NCI-H345 treated with DMSO at 0.1 percent for 48 hours (cell line): Measurements from ENCODE around the gene POMT2.
"Not testable (repeated sequence)": the region's sequence is repeated elsewhere in the genome, so short reads cannot be mapped to it uniquely, and the experiment has no call there.

ENCODE experiments used
- DNase-seq: peaks from one replicate; lab custom pipeline; 2025; ENCODE audit not compliant: unreplicated experiment; lab: John Stamatoyannopoulos, UW

The POMT2 gene

DNA sequence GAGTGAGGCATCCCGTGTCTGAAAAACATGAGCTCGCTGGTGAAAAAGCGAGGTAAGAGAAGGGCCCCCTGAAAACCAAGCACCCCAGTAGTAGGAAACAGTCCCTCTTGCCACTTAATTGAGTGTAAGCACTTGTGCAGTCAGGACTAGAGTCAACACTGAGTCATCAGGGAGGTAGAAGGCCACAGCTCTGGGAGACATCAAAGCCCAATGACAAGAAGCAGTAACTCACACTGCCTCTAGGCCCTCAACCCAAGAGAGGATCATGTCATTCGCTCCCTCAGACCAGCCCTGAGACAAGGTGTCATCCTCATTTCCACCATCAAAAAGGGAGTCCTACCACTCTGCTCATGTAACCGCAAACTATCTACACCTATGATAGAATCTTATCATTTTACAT lies 17.8 kb downstream of the POMT2 start:
- no peak for DNase-seq

GRCh38 chr14:77301103-77301502 lies 19.6 kb downstream of the POMT2 start:
- DNase-seq: peak; percentile 8

- DNase-seq: no peak
Observed at GRCh38 chr14:77299771-77300170, 20.9 kb downstream of the POMT2 start.

DNA sequence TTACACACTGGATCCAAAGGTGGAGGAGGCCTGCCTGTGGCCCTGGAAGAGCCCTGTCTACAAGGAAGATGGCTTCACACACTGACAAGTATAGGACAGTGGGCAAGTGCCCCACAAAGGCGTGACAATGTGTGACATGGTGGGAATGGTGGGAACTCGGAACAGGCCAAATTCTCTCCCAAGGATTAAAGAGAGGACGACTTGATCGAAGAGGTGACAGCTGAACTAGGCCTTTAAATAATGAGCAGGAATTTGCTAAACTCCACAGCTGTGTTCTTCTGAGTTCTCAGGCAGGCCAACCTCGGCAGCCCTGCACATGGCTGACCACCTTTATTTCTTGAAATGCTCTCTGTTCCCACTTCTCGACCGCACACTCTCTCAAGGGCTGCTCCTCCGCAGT lies 23.8 kb downstream of the POMT2 start:
- no peak for DNase-seq

GRCh38 chr14:77296155-77296554 lies 24.5 kb downstream of the POMT2 start:
- DNase-seq: no peak

DNA sequence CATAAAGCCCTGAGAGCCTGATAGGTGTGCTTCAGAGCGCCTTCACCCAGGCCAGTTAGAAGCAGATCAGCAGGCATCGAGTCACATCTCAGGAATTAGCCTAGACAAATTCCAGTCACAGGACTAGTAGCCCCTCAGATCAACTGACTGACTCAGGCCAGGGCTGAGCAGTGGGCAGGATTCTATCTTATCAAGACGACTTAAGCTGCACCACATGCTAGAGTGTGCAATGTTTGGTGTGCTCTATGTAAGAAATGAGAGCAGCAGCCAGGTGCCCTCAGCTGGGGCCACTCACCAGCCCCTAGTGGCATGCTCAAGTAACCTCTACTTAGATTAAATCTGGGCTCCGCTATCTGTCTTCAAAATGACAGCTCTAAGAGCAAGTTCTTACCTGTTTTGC lies 30.0 kb downstream of the POMT2 start:
- no peak for DNase-seq

- DNase-seq: no peak
Observed at GRCh38 chr14:77286576-77286975, 34.1 kb downstream of the POMT2 start.

- DNase-seq: no peak
Observed at GRCh38 chr14:77284466-77284865, 36.2 kb downstream of the POMT2 start.

GRCh38 chr14:77284066-77284465 lies 36.6 kb downstream of the POMT2 start:
- DNase-seq: no peak

DNA sequence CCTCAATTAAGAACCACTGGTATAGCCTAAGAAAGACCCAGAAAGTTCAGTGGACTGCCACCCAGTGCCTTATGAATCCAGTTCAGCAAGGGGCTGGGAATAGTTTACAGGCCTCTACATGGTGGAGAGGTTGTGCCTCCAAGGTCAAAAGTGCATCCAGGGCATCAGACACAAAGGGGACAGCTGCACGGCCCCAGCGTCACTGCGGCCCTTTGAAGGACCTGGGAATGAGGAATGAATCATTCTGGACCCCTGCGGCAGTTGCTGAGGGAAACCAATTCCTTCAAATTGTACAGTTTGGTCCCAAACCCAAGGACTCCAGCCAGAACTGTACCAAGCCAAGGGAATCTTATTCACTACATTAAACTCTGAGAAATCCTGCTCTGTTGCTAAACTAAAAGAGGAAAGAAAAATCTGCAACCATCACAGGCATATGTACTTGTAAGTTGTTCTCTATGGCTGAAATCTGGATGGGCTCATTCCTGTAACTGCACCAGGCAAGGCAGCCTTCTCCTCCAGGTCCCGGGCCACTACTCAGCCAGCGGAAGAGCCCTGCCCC lies 38.8 kb downstream of the POMT2 start:
- no peak for DNase-seq

- not testable (repeated sequence) for DNase-seq
Observed at GRCh38 chr14:77280921-77281320, 39.8 kb downstream of the POMT2 start.

DNA sequence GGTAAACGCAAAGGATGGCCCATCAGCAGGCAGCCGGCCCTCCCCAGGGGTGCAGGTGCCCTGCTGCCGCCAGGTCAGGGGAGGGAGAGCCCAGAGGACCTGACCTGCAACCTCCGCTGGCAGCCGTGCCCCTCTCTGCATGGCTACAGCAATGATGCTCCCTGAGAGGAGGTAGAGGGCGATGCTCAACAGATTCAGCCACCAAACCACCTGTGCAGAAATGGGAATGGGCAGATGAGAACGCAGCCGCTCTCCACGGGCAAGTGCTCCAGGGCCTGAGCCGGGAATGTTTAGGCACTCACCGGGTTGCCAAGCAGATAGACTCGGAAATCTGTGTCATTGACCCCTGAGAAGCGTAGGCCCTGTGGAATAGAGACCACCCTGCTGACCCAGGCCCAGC lies 41.0 kb downstream of the POMT2 start:
- no peak for DNase-seq

DNA sequence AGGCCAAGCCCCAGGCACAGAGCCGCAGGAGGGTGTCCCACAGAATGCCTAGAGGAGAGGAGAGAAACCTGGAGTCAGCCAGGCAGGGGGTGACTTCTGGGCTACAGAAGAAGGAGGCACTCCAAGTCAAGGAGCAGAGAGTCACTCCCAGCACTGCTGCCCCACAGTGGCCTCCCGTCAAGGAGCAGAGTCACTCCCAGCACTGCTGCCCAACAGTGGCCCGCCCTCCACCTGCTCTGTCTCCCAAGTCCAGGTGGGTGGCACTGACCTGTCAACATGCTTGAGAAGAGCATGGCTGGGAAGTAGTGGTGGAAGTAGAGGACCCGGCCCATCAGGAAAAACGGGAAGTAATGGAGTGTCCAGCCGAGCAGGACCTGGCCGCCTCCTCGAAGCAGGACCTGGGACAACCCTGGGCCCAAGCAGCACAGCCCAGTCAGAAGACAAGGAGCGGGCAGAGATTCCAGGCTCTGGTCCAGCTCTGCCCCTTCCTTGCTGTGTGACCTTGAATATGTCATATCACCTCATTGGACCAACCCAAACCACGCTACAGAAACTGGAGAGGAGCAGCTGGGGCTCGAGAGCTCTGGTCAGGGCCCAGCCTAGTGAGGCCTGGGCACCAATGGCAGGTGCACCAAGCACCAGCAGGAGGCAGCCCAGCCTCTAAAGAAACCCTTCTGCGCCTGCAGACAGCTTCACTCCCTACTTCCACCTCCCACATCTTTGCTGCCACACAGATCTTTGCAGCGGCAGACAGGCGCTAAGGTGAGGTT lies 42.0 kb downstream of the POMT2 start:
- no peak for DNase-seq

DNA sequence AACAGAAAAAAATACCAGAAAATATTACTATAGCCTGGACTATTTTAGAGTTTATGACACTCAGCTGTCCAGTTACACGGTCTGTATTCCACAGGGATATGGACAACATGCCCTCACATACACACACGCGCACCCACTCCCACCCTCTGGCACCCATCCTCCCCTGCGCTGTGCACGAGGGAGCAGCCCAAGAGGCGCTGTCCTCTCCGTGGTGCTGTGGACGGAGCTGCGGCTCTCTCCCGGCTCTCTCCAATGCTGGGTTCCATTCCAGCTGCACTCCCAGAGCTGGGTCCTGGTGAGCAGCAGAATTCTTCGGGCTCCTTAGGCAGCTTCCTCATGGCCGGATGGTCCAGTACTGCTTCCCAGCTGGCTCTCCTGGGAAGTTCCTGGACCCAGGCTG lies 43.7 kb downstream of the POMT2 start:
- no peak for DNase-seq

GRCh38 chr14:77276295-77276935 lies 44.3 kb downstream of the POMT2 start:
- DNase-seq: no peak

GRCh38 chr14:77275601-77276017 lies 45.1 kb downstream of the POMT2 start:
- no peak for DNase-seq

GRCh38 chr14:77275041-77275580 lies 45.6 kb downstream of the POMT2 start:
- no peak for DNase-seq

DNA sequence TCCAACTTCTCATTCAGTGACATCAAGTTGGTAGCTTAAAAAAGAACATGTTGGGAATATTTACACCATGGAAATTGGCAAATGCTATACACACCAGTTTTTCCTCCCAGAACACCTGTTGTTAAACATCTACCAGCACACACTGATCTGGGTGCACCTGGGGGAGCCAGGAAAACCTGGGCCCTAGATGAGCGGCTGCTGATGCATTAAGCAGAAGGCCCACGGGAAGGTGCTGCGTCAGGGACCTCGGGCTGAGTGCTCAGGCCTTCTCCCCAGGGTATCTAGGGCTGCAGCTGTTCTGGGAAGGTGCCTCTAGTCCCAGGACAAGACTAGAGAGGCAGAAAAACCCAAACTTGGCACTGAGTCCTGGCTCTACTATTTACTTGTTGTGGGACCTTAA lies 46.9 kb downstream of the POMT2 start:
- no peak for DNase-seq

- no peak for DNase-seq
Observed at GRCh38 chr14:77272261-77272660, 48.4 kb downstream of the POMT2 start.

- no peak for DNase-seq
Observed at GRCh38 chr14:77271113-77271710, 49.5 kb downstream of the POMT2 start, which contains the start of gene NGB. Gene NGB (minus strand): TSS chr14:77271206. CDS start chr14:77270937, 269 bp downstream.

DNA sequence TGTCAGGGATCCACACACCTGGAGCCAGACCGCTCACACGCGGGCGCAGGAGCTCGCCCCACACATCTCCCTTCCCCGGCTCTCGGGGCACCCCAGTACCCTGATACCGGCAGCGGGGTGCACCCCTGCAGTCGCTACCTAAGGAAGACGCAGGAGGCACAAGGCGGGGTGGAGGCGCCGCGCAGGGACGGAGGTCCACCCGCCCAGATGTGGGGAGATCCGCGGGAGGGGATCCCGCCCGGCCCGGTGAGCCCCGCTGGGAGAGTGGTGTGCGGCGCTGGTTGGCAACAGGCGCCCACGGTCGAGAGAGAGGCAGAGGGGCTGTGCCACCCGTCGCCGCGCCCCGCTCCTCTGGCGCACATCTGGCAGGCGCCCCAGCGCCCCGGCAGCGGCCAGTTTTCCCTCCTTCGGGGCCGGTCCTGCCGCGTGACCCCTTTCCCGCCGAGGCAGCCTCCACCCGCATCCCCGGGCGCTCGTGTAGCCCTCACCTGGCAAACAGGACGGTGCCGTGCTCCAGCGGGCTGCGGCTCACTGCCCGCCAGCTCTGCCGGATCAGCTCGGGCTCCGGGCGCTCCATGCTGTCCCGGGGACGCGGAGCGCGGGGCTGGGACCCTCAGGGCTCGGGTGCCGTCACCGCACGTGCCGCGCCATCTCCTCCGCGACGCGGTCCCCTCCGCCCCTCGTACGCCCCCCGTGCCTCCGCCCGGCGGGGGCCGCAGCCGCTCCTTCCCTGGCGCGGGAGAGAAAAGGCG lies 50.1 kb downstream of the POMT2 start:
- DNase-seq: no peak
